Measurements from ENCODE around the gene GULP1.

DNA sequence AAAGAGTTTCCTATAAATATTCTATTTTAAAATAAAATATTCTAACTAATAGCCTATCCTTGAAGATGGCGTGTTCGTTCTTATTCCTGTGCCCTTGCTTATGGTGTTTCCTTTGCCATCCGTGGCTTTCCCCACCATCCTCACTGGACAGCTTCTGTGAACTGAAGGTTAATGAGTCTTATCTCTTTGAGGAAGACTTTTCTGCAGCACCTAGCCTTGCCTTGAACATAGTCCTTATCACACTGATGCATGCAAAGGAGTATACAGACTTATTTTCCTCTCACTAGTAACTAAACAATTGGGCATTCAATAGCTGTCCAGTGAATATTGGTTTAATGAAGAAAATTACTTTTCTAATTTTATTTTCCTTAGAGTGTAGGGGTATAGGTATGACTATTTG lies 88.1 kb downstream of the GULP1 start:
- no peak for TF ChIP-seq EZH2 (IDR thresholded peaks at IDR 0.05; ENCODE audit: insufficient read depth, low read length)
- TF ChIP-seq, protein P1, sequence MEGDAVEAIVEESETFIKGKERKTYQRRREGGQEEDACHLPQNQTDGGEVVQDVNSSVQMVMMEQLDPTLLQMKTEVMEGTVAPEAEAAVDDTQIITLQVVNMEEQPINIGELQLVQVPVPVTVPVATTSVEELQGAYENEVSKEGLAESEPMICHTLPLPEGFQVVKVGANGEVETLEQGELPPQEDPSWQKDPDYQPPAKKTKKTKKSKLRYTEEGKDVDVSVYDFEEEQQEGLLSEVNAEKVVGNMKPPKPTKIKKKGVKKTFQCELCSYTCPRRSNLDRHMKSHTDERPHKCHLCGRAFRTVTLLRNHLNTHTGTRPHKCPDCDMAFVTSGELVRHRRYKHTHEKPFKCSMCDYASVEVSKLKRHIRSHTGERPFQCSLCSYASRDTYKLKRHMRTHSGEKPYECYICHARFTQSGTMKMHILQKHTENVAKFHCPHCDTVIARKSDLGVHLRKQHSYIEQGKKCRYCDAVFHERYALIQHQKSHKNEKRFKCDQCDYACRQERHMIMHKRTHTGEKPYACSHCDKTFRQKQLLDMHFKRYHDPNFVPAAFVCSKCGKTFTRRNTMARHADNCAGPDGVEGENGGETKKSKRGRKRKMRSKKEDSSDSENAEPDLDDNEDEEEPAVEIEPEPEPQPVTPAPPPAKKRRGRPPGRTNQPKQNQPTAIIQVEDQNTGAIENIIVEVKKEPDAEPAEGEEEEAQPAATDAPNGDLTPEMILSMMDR (IDR thresholded peaks at IDR 0.05; ENCODE audit: insufficient read depth, low read depth, low read length) = no peak

All from astrocyte (in vitro differentiated cells and primary cell).